HG03095 (cell line): Measurements from ENCODE around the gene SMIM5.

Source experiments
- ATAC-seq: cut with Tn5 transposase; IDR thresholded peaks from one replicate; pipeline ENCODE4 v1.9.1; 2021; ENCODE audit warnings: moderate library complexity; ENCODE audit not compliant: unreplicated experiment

SMIM5 gene

DNA sequence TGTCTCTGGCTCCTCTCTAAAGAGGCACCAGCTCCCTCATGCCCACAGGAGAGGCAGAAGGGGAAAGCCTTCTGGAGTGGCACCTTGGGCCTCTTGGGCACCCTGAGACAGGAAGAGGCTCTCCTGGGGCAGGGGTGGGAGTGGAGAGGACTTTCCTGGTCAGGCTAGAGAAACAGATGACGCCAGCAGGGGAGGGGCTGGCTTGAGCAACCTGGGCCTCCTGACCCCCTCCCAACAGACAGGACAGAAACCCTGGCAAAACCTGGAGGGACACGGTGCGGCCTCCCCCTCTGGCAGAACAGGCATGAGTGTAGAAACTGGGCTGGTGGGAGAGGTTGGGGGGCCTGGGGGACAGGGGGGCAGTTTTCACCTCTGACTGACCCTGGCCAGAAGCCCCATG, 6.1 kb downstream of the SMIM5 start:
- ATAC-seq: no peak

DNA sequence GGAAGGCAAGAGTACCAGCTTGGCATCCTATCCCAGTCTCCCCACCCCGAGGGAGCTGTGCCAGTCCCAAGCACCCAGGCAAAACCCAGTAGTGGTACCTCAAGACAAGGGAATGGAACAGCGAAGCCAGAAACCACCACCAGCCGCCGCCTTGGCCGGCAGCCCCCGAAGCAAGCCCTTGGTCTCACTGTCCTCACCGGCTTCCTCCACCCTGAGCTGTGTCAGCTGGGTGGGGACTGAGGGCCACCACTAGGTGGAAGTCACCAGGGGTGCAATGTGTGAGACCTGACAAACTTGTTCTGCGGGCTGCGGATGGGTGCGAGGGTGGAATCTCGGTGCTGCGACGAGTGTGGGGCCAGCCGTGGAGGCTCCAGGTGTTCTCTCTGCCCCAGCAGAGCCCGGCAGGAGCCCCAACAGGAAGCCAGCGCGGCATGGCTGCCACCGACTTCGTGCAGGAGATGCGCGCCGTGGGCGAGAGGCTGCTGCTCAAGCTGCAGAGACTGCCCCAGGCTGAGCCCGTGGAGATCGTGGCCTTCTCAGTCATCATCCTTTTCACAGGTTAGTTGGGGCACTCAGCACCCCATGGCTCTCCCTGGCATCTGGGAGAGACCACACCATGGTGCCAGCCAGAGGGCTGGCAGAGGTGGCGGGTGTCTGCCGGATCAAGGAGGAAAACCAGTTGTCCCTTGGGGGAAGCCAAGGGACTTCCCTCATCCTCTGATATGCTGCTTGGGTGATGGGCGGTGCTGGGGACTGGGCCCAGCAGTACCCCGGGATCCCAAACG, 6.7 kb downstream of the SMIM5 start:
- ATAC-seq: no peak

DNA sequence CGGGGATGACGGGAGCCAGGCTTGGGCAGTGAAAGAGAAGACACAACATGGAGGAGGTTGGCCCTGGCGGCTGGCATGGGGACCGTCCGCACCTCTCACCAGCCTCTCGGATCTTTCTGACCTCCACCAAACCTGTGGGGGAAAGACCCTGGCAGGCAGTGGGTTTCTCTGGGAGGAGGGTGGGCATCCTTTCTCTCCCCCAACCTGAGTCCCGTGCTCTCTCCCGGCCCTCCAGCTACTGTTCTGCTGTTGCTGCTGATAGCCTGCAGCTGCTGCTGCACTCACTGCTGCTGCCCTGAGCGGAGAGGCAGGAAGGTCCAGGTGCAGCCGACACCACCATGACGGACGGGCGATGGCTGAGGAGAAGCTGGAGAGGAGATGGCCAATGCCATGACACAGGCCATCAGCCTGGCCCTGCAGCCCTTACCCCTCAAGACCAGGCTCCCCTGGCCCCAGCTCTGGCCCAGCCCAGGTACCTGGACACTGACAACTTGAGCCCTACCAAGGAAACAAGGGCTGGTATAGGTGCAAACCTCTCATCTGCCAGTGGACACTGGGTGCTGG, 7.4 kb downstream of the SMIM5 start:
- ATAC-seq: no peak

DNA sequence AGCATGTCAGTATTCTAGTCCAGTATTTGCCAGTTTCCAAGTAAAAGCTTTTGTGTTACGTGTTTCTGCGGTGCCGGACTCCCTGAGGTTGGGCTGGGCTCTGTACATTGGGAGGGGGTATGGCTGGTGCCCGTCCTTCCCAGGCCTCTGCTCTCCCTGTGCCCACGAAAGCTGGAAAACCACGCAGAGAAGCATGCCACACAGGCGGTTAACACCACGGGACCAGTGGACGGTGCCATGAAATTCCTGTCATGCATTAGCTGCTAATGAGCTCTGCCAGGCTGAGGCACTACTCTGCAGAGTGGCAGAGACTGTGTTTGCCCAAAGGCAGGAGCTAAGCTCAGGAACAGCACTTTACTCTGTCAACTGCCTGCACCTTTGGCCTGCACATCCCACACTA, 8.1 kb downstream of the SMIM5 start:
- ATAC-seq: no peak

DNA sequence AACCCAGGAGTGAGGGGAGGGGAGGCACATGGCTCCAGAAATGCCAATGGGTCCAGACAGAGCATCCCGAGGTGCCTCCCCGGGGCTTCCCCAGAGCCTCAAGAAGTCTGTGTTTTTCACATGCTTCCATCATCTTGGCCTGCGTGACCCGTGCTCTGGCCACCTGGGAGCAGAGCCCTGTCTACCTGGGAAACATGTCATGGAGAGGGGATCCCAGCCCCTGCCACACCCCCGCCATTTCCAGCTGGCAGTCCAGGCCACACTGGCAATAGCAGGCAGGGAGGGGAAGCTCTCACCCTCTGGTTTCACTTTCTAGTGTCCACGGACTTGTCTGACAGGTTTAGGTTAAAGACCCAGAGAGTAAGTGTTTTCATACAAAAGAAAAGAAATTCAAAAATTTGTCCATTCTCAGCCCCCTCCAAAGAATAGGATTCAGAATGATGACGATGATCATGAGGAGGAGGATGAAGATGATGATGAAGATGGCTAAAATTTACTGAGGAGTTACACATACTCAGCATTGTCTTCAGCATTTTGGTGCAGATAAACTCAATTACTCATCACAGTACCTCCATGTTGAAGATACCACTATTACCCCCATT, 9.0 kb downstream of the SMIM5 start:
- ATAC-seq: no peak

DNA sequence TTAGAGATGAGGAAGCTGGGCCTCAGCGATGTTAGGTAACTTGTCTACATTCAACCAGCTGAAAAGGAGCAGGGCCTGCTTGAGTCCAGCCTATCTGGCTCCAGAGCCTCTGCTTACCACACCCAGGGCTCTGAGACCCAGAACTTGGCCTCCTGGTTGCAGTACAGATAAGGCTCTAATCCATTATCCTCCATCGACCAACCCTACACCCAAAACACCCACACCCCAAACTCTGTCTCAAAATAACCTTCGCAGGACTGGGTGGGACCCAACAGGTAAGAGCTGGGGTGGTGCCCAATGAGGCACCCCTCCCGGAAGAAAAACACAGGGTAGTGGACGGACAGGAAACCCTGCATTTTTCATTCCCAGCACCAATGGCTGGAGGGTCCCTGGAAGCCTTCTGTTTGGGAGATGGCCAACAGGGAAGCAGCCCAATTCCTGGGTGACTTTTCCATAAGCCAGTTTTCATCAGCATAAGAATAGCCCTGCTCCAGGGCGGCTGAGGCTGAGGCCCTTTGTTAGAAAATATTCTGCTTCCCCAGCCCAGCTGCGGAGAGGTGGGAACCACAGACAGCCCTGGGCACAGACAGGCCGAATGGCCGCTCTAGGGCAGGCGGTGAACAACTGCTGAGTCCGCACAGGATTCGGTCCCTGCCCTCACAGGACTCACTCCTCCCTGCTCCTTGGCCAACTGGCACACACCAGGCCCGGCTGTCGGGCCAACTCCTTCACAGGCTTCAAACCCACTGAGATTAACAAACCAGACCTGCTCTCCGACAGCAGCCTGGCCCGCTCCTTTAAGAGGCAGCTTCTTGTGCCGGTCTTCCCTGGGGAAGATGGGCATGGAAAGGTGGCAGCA, 9.8 kb downstream of the SMIM5 start:
- no peak for ATAC-seq

DNA sequence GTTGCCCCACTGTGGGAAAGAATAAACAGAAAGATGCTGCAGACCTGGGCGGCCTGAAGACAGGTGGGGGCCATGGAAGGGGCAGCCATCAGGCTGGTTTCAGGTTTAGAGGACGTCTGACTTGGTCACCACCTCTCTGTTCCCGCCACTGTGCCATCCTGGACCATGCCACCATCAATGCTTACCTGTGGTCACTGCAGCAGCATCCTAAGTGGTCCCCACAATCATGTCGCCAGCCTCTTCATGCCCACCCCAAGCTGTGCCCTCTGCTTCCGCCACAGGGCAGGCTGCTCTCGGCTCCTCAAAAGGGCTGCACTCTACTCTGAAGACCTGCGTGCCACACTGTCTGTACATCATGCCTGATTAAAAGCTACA, 10.4 kb downstream of the SMIM5 start:
- no peak for ATAC-seq

DNA sequence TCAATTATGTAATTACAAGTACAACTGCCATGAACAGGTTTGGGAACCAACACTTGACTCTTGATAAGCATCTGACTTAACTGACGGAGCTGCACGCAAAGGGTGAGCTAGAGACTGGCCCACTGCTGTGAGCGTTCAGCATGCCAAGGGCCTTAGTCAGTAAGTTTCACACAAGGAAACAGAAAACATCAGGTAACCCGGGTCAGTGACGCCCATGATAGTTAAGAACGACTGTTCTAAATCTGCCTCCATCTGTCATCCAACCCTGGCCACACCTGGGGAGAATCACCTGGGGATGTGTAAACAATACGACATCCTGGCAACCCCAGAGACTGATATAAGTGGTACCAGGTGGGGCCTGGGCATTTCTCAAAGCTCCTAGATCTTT, 12.3 kb downstream of the SMIM5 start:
- ATAC-seq: no peak

DNA sequence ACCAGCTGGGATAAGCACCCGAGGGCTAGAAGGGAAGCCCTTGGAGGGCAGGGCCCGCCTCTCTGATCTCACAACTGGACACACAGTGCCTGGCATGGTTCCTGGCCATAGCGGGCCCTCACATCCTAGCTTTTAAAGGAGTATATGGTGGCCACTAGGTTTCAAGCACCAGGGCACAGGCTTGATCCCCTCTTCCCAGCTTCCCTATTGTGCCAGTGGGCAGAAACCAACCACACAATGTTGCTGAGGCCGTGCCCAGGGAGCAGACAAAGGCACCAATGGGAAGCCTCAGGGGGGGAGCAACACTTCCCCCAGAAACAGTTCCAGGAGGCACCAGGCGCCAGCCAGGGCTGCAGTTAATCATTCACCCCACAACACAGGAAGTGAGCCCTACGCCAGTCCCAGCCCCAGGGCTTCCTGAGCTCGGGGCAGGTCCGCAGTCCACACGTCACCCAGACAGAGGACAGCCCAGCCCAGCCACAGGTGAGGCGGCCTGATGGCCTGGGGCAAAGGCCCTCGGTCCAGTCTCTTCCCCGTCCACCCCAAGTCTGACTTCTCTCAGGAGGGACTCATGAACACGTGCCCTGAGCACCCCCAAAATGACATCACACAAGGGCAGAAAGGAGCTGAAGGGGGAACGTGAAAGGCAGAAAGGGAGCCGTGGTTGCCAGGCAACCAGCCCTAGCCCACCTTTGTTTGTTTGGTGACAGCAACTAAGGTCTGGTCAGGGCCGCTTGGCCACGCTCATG, 12.8 kb downstream of the SMIM5 start:
- ATAC-seq: no peak

DNA sequence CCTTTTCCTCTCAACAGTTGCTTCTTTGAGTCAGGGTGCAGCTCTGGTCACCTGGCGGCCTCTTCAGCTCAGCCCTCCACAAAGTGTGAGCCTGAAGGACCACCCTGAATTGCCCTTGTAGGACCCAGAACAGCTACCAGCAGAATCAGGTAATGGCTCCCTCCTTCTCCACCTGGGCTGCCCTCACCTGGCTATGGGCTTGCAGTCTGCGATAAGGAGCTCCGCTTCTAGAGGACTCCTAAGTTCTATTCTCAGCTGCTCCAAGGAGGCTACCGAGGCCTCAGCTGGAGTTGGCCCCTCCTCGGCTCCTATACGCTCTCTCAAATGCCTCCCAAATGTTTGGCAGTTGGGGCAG, 13.4 kb downstream of the SMIM5 start:
- no peak for ATAC-seq

DNA sequence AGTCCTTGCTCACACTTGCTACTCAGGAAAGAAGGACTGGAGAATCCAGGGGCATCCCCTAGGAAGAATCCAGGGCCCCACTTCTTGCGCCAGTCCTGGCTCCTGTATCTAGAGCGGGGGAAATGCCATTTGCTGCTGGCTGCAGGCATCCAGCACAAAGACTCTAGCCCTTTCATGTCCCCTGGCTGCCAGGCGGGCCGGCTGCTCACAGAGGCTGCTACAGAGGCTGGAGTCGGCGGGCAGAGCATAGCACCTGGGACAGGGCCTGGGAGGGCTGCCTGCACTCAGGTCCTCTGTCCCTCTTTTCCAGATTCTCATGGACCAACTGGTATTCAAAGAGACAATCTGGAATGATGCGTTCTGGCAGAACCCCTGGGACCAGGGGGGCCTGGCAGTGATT, 13.8 kb downstream of the SMIM5 start:
- ATAC-seq: no peak

DNA sequence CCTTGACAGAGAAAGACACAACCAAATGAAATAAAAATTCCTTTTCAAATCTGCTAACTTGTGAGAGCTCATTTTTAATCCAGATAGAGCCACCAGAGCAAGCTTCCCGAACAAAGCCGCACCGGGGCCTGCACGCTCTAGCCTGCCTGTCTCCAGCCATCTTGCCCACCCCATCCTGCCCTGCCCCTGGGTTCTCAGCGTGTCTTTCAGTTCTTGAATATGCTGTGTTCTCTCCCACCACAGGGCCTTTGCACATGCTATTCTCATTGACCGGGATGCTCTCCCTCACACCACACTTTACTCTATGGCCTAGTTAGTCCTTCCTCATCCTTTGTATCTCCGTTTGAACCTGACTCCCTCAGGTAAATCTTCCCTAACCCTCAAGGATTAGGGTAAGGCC, 14.7 kb downstream of the SMIM5 start:
- no peak for ATAC-seq

DNA sequence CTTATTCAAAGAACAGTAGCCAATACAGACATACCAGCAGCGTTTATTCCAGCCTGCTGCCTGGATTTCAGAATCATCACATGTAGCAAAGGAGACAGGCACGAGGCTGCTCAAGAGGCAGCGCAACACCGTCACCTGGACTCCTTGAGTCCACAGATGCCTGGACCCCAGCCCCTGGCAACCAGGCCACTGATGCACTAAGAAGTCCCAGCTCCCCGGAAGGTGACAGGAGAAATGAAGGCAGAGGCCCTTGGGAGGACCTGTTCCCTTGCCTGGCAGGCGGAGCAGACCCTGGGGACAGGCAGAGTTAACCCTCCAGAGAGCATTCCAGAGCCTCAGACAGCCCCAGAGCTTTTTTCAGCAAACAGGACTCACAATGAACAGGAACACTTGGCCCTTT, 16.5 kb downstream of the SMIM5 start:
- no peak for ATAC-seq

DNA sequence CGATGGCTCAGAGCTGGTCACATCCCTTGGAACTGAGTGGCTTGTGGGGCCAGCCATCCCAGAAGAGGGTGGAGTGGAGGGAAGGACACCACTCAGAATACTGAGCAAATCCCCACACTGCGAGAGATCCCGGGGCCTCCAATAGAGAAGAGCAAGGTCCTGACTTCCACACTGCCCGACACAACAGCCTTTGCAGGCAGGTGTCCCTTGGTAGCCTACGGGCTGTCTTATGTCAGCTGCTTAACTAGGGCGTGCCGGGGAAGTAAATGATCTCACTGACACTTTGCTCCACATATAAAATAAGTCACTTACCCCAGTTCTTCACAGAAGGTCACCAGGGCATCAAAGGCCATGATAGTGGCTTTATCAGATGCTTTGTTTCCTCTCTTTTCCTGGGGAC, 17.6 kb downstream of the SMIM5 start:
- no peak for ATAC-seq

DNA sequence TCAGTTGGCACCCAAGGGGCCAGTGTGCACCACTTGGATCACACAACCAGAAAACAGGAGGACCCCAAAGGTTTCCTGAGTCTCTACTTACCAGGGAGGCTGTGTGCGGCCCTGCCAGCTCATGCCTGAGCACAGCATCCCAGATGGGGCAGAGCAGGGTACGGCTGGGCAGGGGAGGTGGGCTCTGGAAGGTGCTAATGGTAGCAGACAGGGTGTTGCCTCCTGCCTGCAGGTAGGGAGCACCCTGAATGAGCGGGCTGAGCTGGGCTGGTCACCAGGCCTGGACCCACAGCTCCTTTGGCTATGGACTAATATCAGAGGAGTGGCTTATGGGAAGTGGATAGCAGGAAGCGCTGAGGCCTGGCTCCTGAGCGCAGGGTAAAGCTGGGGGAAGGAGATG, 19.1 kb downstream of the SMIM5 start:
- no peak for ATAC-seq

DNA sequence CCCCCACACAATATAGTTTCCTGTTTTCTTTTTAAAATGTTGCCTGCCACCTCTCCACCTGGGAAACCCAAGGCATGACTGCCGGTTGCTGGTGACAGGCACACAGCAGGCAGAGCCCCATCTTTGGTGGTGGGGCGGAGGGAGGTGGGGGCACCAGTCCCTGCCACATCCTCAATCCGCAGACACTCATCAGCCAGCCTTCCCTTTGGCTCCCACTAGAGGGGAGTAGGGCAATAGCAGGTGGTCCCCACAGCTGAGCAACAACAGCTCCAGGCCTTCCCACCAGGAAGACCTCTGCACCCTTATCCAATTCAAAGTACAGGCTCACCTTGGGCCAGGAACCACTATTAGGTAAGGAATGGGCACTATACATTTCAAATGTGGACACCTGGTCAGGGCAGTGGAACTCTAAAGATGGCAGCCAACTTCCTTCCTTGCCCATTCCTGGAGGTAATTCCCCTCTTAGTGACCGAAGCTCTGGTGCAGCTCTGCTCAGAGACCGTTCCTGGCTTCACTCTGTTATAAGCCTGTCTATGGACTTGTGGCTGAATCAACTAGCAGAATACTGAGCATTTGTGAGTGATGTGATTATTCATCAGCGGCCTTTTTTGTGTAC, 19.8 kb downstream of the SMIM5 start:
- ATAC-seq: no peak

DNA sequence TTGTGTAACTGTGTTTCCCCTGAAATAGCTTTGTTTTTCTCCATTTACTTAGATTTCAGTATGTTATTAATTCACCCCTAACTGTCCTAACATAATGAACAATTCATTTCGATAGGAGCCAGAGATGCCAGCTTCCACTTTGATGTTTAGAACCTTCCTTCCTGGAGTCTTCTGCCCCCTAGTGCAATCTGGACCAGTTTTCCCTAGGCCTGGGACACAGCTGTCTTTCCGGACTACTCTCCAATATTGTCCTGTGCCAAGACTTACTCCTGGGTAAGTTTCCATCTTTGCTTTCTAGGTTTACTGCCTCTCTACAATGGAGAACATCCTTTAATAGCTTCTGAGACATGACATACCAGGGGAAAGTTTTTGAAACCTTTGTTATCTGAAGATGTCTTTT, 20.9 kb downstream of the SMIM5 start:
- ATAC-seq: no peak

DNA sequence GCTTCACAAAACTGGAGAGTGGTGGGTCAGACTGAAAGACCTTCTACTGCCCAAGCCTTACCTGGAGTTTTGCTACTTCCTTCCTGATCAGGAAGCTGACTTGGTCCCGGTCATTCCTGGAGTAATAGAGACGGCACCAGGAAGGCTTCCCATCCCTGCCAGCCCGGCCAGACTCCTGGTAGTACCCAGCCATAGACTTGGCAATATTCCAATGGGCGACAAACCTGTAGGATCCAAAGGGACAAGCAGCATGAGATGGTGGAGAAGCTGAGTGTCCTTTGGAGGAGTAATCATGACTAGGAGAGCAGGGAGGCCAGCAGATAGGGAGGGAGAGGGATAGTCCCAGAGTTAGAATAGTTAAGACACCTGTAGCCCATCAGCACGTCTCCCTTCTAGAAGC, 25.0 kb downstream of the SMIM5 start:
- no peak for ATAC-seq

DNA sequence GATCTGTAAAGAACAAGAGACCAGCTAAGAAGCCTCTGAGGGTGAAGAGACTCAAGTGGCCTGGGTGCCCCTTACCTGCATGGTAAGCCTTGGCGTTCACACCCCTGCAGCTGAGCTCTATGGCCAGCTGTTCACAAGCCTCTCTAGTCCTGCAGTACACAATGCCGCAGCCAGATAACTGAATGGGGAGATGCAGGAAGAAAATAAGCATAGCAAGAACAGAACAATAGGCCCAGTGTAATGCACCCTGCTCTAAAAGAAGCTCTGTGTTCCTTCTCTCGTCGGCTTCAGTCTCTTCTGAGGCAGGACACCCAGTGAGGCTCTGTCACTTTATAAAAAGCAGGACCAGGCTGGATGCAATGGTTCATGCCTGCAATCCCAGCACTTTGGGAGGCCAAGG, 28.3 kb downstream of the SMIM5 start:
- ATAC-seq: no peak

DNA sequence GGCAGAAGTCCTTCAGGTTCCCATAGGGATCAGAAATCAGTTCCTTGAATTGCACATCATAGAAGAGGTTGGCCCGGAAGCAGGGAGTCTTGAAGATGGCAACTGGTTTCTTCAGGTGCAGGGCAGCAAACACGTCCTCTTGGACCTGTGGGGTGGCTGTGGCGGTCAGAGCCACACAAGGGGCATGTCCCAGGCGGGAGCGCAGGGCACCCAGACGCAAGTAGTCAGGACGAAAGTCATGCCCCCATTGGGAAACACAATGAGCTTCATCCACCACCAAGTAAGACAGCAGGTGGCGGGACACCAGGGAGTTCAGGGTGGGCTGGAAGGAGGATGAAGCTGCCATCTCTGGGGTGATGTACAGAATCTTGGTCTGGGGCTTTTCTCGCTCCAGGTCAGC, 29.3 kb downstream of the SMIM5 start:
- no peak for ATAC-seq

DNA sequence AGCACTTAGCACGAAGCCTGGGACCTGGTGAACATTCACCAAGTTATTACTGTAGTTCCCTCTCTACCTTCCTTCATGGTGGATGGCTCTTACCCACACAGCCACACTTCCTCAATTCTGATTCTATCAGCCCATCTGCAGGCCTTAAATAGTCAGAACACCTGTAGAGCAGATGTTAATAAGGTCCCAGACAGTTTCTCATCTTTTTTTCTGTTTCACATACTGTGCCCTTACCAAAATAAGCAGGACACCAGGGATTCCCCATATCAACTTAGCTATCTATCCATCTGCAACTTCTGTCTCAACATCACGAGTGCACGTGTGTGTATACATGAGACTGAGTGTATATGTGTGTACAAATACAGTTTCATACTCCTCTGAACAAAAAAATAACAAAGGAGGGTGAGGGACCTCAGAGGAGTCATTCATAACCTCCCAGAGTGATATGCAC, 30.9 kb downstream of the SMIM5 start:
- peak; percentile 67 for ATAC-seq
